ENCODE data around the gene HTR1D.
"Not testable (repeated sequence)": the region's sequence is repeated elsewhere in the genome, so short reads cannot be mapped to it uniquely, and the experiment has no call there.

Gene HTR1D

GRCh38 chr1:23221107-23221506 lies 3.8 kb upstream of the HTR1D start:
- in situ Hi-C loops (cut with HindIII; ENCODE audit: low sequenced_read_pairs): no loop called here

GRCh38 chr1:23216771-23217420 lies 406 bp downstream of the HTR1D start:
- in situ Hi-C loops (cut with HindIII; ENCODE audit: low sequenced_read_pairs): no loop called here

- in situ Hi-C loops (cut with HindIII; ENCODE audit: low sequenced_read_pairs): no loop called here
These were observed 1.4 kb downstream of the HTR1D start for GRCh38 chr1:23215751-23216449.

GRCh38 chr1:23215291-23215690 lies 2.0 kb downstream of the HTR1D start:
- in situ Hi-C loops (cut with HindIII; ENCODE audit: low sequenced_read_pairs): no loop called here

- in situ Hi-C loops (cut with HindIII; ENCODE audit: low sequenced_read_pairs): no loop called here
These were observed 2.7 kb downstream of the HTR1D start for GRCh38 chr1:23214640-23215039.

GRCh38 chr1:23211955-23212354 lies 5.3 kb downstream of the HTR1D start:
- in situ Hi-C loops (cut with HindIII; ENCODE audit: low sequenced_read_pairs): no loop called here

GRCh38 chr1:23210963-23211362 lies 6.3 kb downstream of the HTR1D start:
- in situ Hi-C loops (cut with HindIII; ENCODE audit: low sequenced_read_pairs): no loop called here

GRCh38 chr1:23210351-23210785 lies 6.9 kb downstream of the HTR1D start:
- in situ Hi-C loops (cut with HindIII; ENCODE audit: low sequenced_read_pairs): no loop called here

- in situ Hi-C loops (cut with HindIII; ENCODE audit: low sequenced_read_pairs): no loop called here
These were observed 7.5 kb downstream of the HTR1D start for GRCh38 chr1:23209770-23210169.

GRCh38 chr1:23208527-23208926 lies 8.8 kb downstream of the HTR1D start:
- in situ Hi-C loops (cut with HindIII; ENCODE audit: low sequenced_read_pairs): no loop called here

- in situ Hi-C loops (cut with HindIII; ENCODE audit: low sequenced_read_pairs): not testable (repeated sequence)
These were observed 9.6 kb downstream of the HTR1D start for GRCh38 chr1:23207733-23208132.

GRCh38 chr1:23202263-23202749 lies 15.0 kb downstream of the HTR1D start:
- in situ Hi-C loops (cut with HindIII; ENCODE audit: low sequenced_read_pairs): no loop called here

- in situ Hi-C loops (cut with HindIII; ENCODE audit: low sequenced_read_pairs): no loop called here
These were observed 16.4 kb downstream of the HTR1D start for GRCh38 chr1:23200883-23201282.

GRCh38 chr1:23198373-23198772 lies 18.9 kb downstream of the HTR1D start:
- in situ Hi-C loops (cut with HindIII; ENCODE audit: low sequenced_read_pairs): no loop called here

GRCh38 chr1:23196627-23197328 lies 20.5 kb downstream of the HTR1D start:
- in situ Hi-C loops (cut with HindIII; ENCODE audit: low sequenced_read_pairs): no loop called here

- in situ Hi-C loops (cut with HindIII; ENCODE audit: low sequenced_read_pairs): loop anchor here (5.0 kb wide), 1 partner anchor 68 kb away; no protein-coding TSS in a partner anchor
These were observed 22.9 kb downstream of the HTR1D start for GRCh38 chr1:23194119-23194984.

GRCh38 chr1:23193391-23194118 lies 23.7 kb downstream of the HTR1D start:
- in situ Hi-C loops (cut with HindIII; ENCODE audit: low sequenced_read_pairs): loop anchor here (5.0 kb wide), 1 partner anchor 69 kb away; no protein-coding TSS in a partner anchor

- in situ Hi-C loops (cut with HindIII; ENCODE audit: low sequenced_read_pairs): loop anchor here (5.0 kb wide), 1 partner anchor 71 kb away; no protein-coding TSS in a partner anchor
These were observed 26.1 kb downstream of the HTR1D start for GRCh38 chr1:23191199-23191598.

GRCh38 chr1:23188936-23189452 lies 28.3 kb downstream of the HTR1D start:
- in situ Hi-C loops (cut with HindIII; ENCODE audit: low sequenced_read_pairs): not testable (repeated sequence)

GRCh38 chr1:23188434-23188884 lies 28.8 kb downstream of the HTR1D start:
- in situ Hi-C loops (cut with HindIII; ENCODE audit: low sequenced_read_pairs): no loop called here

All from DLD1 (cell line).